ENCODE data around the gene SERGEF.

SERGEF gene

DNA sequence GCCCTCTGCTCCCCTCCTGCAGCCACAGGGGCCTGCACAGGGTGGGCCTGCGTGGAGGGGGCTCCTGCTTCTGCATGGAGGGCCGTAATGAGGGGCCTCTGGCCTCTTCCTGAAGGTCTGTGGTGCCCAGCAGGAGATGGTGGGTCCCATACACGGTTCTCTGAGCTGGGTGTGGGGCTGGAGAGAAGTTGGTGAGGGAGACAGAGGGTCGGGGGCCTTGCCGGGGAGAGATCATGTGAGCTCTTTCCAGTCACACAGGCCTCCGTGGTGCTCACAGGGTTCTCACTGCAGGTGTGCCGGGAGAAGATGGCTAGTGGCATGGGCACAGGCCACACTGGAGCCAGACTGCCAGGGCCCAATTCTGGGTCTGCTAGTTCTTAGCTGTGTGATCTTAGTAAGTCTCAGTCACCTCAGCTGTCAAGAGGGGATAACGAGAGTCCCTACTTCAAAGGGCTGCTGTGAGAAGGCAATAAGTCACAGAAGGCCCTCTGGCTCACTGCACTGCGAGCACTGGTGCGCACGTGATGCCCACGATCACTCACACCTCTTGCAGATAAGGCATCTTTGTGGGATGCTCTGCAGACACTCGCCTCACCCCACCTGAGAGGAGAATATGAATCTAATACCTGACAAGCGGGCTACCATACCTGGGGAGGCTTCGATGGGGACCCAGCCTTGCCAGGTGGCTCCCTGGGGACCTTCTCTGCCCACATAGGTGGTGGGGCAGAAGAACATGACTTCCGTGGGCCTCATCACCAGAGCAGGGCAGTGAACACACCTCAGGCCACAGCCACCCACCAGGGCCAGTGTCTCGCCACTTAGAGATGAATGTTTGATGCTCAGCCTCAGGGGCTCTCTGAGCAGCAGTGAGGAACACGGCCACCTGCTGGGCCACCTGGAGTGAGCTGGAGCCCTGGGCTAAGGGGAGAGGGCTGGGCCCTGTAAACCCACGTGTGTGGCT lies 263.8 kb downstream of the SERGEF start:
- no peak for DNase-seq (ENCODE audit: low spot score)

DNA sequence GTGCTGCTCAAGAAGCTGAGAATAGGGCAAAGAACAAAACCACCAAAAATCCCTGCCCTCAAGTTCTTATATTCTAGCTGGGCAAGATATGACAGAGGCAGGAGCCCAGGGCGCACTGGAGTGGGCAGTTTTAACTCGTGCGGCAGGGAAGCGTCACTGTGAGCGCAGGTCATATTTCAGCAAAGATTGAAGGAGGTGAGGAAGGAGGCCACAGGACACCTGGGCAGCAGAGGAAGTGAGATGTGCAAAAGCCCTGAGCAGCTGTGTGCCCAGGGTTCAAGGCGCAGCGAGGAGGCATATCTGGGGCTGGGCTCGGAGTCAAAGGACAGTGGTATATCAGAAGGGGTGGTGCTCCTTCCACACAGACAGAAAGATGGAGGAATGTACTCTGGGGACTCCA lies 264.8 kb downstream of the SERGEF start:
- no peak for DNase-seq (ENCODE audit: low spot score)

DNA sequence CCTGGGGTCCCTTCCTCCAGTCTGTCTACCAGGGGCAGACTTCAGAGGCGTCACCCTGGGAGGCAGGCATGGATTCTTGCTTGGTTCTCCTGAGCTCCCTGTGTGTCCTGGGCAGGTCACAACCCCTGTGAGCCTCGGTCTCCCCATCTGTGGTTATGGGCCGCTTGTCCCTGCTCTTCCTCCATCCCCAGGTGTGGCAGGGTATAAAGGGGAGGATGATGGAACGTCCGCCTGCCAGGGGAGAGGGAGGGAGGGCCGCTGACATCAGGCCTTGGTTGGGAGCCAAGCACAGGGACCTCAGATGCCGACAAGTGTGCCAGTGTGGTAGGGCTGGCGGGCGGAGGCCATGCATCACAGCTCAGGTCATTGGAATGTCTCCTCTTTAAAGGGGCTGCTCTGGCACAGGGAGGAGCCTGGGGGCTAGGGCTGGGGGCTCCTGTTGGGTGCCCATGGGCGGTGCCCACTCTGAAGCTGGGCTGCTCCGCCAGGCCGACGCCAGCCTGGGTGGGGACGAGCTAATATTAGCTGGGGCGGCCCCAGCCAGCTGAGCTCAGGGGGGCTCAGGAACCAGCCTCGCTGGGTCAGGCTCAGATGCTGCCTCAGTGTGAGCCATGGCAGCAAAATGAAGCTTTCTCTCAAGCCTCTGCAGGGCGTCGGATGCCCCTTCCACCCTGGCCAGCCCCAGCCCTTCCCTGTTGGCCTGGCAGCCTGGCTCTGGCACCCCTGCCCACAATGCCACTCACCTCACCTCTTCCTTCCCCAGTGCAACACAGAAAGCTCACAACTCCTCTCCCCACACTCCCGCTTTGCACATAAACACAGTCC lies 265.5 kb downstream of the SERGEF start:
- DNase-seq (ENCODE audit: low spot score), result no peak

GRCh38 chr11:17746096-17746495 lies 266.8 kb downstream of the SERGEF start:
- DNase-seq (ENCODE audit: low spot score), result no peak

DNA sequence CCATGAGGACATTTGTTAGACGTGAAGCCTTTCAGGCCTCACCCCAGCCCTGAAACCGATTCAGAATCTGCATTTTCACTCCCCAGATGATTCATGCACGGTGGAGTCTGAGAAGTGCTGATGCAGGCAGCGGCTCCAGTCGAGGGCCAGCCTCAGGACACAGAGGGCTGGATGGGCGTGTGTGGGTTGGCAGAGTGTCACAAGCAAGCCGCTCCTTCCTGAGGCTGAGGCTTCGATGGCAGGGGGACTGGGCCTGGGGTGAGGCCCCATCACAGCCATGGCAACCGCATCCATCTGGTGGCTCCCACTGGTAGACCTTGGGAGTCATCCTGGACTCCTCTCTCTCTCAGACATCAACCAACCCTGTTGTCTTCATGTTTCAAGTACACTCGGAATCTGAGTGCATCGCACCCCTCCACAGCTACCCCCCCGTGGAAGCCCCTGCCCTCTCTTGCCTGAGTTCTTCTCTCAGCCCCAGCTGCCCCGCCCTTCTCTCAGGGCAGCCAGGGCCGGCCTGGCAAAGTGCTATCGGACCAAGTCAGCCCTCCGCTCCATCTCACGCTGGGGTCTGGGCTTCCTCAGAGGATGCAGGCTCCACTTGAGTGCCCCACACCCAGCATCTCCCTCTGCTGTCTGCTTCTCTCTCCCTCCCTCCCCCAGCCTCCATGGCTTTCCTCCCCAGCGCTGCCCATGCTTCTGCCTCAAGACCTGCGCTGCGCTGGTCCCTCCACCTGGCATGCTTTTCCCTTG lies 267.6 kb downstream of the SERGEF start:
- DNase-seq (ENCODE audit: low spot score), result no peak

DNA sequence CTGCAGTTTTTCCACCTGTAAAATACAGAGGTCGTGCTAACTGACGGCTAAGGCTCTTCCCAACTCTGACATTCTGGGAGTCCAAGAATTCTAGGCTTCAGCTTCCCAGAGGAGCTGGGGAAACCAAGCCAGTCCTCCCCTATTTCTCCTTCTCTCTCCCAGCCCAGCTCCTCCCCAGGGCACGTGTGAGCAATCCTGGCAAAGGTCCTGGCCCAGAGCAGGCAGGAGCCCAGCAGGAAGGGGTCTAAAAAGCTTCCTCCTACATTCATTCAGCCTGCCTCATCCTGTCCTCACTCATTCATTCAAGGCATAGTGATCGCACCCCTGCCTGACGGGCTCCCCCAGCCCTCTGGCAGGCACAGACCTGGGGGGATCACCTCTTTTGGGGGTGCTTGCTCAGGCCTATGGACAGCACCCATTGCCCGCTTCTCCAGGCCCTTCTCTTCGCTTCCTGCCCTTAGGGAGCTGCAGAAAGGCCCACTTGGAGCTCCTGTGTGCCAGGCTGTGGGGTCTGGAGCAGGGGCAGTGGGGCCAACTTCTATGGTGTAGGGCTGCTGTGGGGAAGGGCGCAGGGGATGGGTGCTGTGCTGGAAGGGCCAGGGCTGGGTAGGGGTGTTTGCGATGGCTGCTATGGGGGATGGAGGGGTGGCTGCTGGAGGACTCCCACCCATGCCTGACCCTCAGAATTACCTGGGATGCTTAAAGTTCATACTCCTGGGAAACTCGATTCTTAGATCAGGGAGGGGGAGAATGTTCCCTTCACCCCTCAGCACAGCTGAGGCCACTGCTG lies 268.5 kb downstream of the SERGEF start:
- no peak for DNase-seq (ENCODE audit: low spot score)

DNA sequence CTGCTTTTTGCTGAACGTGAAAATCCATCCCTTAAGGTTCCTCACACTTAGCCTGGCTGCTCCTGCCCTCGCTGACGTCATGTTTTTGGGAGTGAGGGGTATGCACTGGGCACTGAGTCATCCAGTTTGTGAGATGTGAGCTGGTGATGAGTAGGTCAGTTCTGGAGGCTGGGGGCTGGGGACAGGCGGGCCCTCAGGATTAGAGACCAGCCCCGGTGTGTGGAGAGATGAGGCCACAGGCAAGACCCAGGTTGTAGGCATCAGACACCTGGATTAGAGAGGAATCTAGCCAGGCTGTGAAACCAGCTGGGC lies 269.1 kb downstream of the SERGEF start:
- no peak for DNase-seq (ENCODE audit: low spot score)

DNA sequence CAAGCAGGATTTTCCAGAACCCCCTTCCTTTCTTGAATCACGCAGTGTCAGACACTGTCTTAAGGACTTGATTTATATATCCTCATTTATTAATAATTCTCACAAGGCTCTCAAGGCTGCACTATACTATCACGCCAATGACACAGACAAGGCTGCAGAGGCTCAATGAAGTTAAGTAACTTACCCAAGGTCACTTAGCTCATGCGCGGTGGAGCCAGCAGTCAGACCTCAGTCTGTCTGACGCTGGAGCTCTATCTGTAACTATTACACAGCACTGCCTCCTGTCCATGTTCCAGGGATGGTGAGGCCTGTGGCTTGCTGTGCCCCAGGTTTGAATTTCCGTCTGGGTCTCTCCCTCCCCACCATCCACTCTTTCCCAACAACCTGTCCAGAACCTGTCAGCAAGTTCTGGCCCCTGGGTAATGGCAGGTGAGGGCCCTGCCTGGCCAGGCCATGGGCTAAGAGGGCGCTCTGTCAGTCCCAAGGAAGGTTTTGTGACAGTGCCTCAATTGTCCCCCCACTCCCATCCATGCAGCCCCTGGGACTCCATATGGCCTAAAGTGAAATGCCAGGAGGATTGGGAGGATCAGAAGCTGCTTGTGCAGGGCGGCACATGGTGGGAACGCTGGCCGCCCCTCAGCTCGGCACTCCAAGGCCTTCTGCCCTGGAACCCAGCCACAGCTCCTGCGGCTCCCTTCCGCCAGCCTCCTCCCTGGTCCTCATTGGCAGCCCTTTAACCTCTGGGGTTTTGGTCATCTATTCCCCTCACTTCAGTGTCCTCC lies 269.6 kb downstream of the SERGEF start:
- no peak for DNase-seq (ENCODE audit: low spot score)

DNA sequence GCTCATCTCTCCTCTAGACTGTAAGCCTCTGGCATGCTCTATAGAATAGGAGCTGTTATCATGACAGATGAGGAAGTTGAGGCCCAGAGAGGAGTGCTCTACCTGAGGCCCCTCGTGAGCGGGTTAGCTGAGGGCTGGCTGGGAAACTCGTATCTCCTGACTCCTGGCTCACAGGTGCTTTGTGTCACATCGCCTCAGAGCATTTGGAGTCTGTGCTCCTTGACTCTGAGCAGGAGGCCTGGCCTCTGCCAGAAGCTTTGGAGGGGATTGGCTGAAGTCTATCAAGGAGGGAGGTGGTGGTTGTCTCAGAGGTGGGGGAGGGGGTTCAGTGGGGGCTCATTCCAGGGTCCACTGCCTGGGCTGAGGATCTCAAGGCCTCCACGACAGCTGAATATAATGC lies 270.8 kb downstream of the SERGEF start:
- no peak for DNase-seq (ENCODE audit: low spot score)

DNA sequence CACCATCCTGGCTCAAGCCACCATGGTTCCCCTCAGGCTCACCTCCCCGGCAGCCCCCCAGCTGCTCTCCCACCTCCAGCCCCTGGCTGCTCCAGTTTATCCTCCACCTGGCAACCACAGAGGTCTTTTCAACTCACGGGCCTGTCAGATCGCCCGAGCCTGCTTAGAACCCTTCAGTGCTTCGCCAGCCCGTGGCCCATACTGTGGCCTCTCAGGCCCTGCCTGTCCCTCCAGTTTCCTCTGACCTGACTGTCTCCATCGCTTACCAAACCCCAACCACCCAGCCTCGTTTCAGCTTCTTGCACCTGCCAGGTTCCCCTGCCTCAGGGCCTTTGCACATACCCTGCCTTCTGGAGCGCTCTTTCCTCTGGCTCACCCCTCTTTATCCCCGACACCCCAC lies 271.4 kb downstream of the SERGEF start:
- no peak for DNase-seq (ENCODE audit: low spot score)

- no peak for DNase-seq (ENCODE audit: low spot score)
Observed at GRCh38 chr11:17740649-17741235, 272.1 kb downstream of the SERGEF start.

GRCh38 chr11:17739945-17740338 lies 272.9 kb downstream of the SERGEF start:
- no peak for DNase-seq (ENCODE audit: low spot score)

- no peak for DNase-seq (ENCODE audit: low spot score)
Observed at GRCh38 chr11:17738151-17738973, 274.5 kb downstream of the SERGEF start.

All from iPS-NIHi11 (cell line).